Nephron (organoid): Measurements from ENCODE around the gene SHLD1.

ENCODE experiments used
- H3K27ac Mint-ChIP-seq, 3 experiments: 2 replicates each; pipeline ENCODE4 v1.8.0; 2020; ENCODE audit warnings: mixed read lengths in 3 of 3, mild to moderate bottlenecking in 2 of 3, moderate library complexity in 1 of 3
- H3K27me3 Mint-ChIP-seq: 2 replicates; pipeline ENCODE4 v1.8.0; 2021; ENCODE audit warnings: low read depth, mild to moderate bottlenecking, moderate library complexity, mixed read lengths
- H3K36me3 Mint-ChIP-seq: 2 replicates; pipeline ENCODE4 v1.8.0; 2020; ENCODE audit warnings: low read depth, mixed read lengths
- H3K4me1 Mint-ChIP-seq: 2 replicates; pipeline ENCODE4 v1.8.0; 2020; ENCODE audit warnings: mixed read lengths
- H3K4me3 Mint-ChIP-seq, 3 experiments: 2 replicates each; pipeline ENCODE4 v1.8.0; 2020; ENCODE audit warnings: mild to moderate bottlenecking in 3 of 3, mixed read lengths in 3 of 3, moderate library complexity in 2 of 3
- H3K9me3 Mint-ChIP-seq: 2 replicates; pipeline ENCODE4 v1.8.0; 2020; ENCODE audit warnings: mixed read lengths
- TF ChIP-seq, protein P1 (sequence below), 3 experiments: fragments of 200-600 bp; sonication (generic); IDR thresholded peaks; one replicate each; pipeline ENCODE4 v1.5.0; 2021; ENCODE audit warnings: antibody characterized with exemption in 3 of 3; ENCODE audit not compliant: unreplicated experiment in 3 of 3

Gene SHLD1

DNA sequence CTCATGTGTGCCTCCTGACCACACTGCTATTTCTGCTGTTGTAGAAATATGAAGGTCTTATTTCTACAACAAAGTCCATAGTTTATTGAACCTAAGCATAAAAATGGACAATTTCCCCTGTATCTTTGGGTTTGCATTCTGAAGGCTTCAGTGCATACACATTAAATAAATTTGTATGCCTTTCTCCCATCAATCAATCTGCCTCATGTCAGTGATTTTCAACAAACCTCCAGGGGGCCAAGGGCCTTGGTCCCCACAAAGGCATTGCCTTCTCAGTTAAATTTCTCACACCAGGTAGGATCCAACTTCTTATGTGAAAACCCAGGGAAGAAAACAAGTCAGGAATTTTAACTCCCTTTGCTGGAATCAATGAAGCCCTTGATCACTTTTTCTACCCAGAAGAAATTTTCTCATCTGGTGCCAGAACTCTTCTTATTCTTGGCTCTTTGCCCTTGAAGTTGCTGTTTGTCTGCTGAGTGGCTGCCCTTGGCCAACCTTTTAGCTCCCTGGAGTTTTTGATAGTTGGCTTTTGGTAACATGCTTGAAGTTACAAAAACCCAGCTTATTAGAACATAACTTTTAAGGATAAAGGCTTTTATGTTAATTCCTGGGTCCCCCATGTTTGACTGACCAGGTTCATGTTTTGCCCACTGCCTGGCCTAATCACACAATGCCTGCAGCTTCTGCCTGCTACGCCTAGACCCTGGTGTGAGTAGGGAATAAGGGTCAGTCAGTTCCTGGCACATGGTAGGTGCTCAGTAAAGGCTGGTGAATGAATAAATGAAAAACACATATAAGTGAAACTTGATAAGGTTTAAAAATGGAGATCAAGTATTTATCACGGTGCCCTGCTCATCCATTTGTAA lies 37.0 kb downstream of the SHLD1 start:
- Mint-ChIP-seq H3K4me1 (peaks cover 40% of the 10 kb centered on the region), H3K4me3 (peak overlapping the region in 1 of 3 experiments; percentile 13), H3K27ac (peak overlapping the region; percentile 81 to 96 (median 94)), H3K9me3 (no peaks in the 10 kb centered on the region), H3K36me3 (peaks cover 6% of the 10 kb centered on the region), H3K27me3 (no peaks in the 10 kb centered on the region)
- TF ChIP-seq, protein P1, sequence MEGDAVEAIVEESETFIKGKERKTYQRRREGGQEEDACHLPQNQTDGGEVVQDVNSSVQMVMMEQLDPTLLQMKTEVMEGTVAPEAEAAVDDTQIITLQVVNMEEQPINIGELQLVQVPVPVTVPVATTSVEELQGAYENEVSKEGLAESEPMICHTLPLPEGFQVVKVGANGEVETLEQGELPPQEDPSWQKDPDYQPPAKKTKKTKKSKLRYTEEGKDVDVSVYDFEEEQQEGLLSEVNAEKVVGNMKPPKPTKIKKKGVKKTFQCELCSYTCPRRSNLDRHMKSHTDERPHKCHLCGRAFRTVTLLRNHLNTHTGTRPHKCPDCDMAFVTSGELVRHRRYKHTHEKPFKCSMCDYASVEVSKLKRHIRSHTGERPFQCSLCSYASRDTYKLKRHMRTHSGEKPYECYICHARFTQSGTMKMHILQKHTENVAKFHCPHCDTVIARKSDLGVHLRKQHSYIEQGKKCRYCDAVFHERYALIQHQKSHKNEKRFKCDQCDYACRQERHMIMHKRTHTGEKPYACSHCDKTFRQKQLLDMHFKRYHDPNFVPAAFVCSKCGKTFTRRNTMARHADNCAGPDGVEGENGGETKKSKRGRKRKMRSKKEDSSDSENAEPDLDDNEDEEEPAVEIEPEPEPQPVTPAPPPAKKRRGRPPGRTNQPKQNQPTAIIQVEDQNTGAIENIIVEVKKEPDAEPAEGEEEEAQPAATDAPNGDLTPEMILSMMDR (IDR thresholded peaks at IDR 0.05; ENCODE audit: unreplicated experiment in 3 of 3): no peak

DNA sequence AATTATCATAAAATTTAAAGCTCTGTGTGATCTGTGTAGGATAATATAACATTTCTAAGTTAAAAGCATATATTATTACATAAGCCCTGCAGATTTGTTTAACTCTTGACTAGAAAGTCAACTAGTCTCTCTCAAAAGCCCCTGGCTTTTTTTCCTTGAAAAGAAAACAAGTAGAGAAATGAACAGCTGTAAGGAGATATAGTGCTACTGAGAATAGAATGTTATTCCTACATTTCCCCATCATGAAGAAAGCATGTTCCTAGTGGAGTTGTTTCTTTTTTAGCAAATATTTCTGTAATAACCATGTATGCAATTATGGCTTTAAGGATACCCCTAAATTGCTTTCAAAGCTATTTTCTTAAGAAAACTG lies 37.6 kb downstream of the SHLD1 start:
- no peaks in the 10 kb centered on the region for H3K9me3 Mint-ChIP-seq
- peaks cover 35% of the 10 kb centered on the region for H3K4me1 Mint-ChIP-seq
- no peaks in the 10 kb centered on the region for H3K27me3 Mint-ChIP-seq
- H3K27ac Mint-ChIP-seq: peak overlapping the region; percentile 81 to 96 (median 94)
- TF ChIP-seq, protein P1 (IDR thresholded peaks at IDR 0.05; ENCODE audit: unreplicated experiment in 3 of 3): no peak
- peaks cover 6% of the 10 kb centered on the region for H3K36me3 Mint-ChIP-seq
- no peak overlapping the region for H3K4me3 Mint-ChIP-seq

DNA sequence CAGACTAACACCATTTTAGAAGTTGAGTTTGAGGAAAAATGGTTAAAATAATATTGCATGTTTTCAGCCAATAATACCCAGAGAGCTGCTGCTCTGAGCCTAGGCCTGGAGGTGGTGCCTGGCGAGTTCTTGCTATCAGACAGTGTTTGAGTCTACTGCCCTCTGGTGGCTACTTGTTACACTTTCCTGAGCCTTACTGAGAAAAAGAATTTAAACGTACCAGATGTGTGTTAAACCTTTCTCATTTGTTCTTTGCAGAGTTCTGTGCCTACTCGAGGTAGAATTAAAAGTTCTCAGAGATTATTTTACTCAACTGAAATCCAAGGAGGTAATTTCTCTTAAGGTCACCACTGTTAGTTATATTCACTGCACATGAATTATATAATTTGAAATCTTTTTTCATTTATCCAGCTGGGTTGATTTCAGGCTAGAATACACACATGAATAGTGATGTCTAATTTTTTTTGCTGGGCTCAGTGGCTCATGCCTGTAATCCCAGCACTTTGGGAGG lies 38.2 kb downstream of the SHLD1 start:
- H3K27me3 Mint-ChIP-seq: no peaks in the 10 kb centered on the region
- no peaks in the 10 kb centered on the region for H3K9me3 Mint-ChIP-seq
- H3K36me3 Mint-ChIP-seq: peaks cover 6% of the 10 kb centered on the region
- peaks cover 30% of the 10 kb centered on the region for H3K4me1 Mint-ChIP-seq
- TF ChIP-seq, protein P1 (IDR thresholded peaks at IDR 0.05; ENCODE audit: unreplicated experiment in 3 of 3): peak; percentile 87 to 92 (median 91)
- H3K27ac Mint-ChIP-seq: peak overlapping the region in 2 of 3 experiments; percentile 72 to 96
- H3K4me3 Mint-ChIP-seq: no peak overlapping the region

DNA sequence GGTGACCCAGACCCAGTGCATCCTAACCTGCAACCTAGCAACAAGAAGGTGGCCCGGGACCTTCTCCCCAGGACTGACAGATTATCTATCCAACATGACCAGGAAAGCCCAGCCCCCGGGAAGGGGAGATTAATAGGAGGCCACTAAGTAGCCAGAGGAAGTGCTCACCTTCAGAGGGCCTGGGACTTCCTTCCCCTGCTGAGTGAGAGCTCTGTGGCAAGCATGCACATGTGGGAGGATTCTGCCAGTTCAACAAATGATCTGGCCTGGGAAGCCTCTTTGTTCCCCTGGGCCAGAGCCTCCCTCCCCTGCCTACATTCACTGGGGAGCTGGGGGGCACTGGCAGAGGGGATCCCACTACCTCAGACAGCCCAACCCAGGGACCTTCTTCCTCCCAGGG lies 39.6 kb downstream of the SHLD1 start:
- TF ChIP-seq, protein P1 (IDR thresholded peaks at IDR 0.05; ENCODE audit: unreplicated experiment in 3 of 3): no peak
- Mint-ChIP-seq H3K27me3 (no peaks in the 10 kb centered on the region), H3K27ac (peak overlapping the region in 1 of 3 experiments; percentile 35), H3K9me3 (no peaks in the 10 kb centered on the region), H3K36me3 (peaks cover 11% of the 10 kb centered on the region), H3K4me1 (peaks cover 27% of the 10 kb centered on the region), H3K4me3 (no peak overlapping the region)

DNA sequence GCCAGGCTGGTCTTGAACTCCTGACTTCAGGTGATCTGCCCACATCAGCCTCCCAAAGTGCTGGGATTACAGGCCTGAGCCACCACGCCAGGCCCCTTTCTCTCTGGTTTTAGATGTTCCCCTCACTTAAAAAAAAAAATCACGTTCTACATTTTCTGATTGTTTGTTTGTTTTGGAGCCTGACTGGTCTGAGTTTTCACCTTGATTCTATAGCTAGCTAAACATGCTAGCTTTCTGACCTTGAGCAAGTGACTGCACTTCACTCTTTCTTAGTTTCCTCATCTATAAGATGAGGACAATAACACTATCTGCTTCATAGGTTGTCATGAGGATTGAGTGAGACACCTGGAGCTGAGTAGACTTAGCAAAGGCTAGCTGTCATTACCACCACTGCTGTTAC lies 43.7 kb downstream of the SHLD1 start:
- H3K4me1 Mint-ChIP-seq: no peaks in the 10 kb centered on the region
- H3K27ac Mint-ChIP-seq: no peak overlapping the region
- no peaks in the 10 kb centered on the region for H3K9me3 Mint-ChIP-seq
- H3K36me3 Mint-ChIP-seq: peaks cover 11% of the 10 kb centered on the region
- H3K27me3 Mint-ChIP-seq: no peaks in the 10 kb centered on the region
- TF ChIP-seq, protein P1 (IDR thresholded peaks at IDR 0.05; ENCODE audit: unreplicated experiment in 3 of 3): no peak
- H3K4me3 Mint-ChIP-seq: no peak overlapping the region
